ENCODE measurements around the gene CMIP.

GRCh38 chr16:81687131-81687456 lies 242.5 kb downstream of the CMIP start:
- no peak for TF ChIP-seq CTCF (IDR thresholded peaks at IDR 0.05)
- TF ChIP-seq POLR2A (IDR thresholded peaks at IDR 0.05), result no peak

All from thyroid gland (tissue), 4 donors.